HG03196 (cell line): ENCODE measurements around the gene GCG.

Experiments used
- ATAC-seq: cut with Tn5 transposase; IDR thresholded peaks from one replicate; pipeline ENCODE4 v1.9.1; 2021; ENCODE audit not compliant: unreplicated experiment

The GCG gene

DNA sequence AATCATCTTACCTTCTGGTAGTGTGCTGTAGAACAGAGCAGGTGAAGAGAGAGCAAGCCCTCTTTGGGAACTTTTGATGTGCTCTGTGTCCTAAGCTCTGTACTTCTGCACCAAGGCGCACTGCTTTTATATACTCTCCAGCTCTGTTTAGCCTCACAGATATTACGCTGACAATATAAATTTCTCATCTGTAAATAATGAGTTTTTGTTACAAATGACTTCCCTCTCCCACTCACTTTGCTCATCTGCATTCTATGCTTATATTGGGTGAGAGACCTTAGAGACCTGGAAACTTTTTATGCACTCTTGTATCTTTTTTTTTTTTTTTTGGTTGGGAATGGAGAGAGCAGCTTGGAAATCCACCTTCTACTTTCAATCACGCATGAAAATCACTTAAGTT is at the start of gene GCG:
GCG (minus strand) TSS at position 101 of the 400 bp plus-strand sequence. CDS start 3,069 bp downstream, outside the sequence.
- no peak for ATAC-seq

GRCh38 chr2:162200636-162201035 is 48.6 kb upstream of the GCG start:
- ATAC-seq: no peak

GRCh38 chr2:162199913-162200312 is 47.9 kb upstream of the GCG start:
- ATAC-seq: no peak

DNA sequence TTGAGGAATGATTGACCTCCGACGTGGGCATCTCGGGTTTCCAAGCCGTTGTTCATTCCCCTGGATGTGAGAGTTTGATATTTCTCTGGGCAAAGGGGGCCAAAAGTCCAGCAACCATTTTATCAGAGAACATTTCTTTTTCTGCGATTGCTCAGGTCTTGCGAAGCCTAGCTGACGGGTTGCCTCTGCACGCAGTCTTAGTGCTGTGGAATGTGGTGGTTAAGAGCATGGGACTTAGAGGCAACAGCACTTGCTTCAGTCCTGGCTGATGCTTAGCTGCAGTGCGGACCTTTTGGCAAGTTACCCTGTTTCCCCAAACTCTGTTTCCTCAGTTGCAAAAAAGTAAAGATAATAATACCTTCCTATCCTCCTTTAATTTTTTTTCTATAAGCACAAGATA is 46.2 kb upstream of the GCG start:
- no peak for ATAC-seq

DNA sequence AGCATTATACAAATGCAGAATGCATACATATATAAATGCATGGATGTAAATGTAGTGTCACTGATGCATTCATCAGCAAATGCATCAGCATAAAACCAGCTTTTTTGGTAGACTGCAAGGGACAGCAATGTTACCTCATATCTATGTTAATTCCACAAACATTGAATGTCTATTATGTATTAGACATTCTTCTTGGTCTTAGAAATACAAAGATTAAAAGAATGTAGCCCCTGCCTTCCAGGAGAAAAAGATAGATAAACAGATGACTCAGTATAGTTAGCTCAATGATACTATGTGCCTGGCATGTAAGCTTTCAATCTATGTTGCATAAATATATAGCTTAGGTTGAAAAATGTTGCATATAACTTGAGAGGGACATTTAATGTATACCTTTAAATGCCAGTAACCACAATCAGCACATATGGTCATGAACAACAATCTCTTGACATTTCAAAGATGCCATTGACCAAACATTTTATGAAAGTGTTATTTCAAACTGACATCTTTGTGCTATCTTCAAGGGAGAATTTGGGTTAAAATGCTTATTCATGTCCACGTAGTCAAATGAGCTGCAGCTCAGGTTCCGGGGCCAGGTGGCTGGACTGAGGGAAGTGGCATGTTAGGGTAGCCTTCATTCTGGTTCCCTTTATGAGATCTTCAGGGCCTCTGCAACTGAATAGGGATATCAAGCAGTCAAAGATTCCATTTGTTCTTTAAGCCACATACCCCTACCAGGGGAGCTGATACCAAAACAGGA is 45.2 kb upstream of the GCG start:
- ATAC-seq: no peak

DNA sequence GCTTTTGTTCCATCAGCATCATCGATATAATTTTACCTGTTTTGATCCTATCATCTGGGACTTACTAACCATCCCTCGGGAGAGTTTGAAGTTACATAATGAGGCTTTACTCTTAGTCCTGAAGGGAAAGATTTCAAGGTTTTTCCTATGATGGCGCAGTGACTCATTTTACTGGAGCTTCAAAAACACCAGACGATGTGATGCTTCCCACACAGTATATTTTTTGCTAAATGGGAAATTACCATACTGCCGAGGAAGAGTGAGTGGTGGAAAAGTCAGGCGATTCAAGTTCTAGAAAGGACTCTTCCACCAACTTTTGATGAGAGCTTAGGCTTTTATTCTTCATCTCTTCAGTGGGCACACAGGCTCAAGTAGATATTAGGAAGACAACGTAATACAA is 44.6 kb upstream of the GCG start:
- no peak for ATAC-seq

DNA sequence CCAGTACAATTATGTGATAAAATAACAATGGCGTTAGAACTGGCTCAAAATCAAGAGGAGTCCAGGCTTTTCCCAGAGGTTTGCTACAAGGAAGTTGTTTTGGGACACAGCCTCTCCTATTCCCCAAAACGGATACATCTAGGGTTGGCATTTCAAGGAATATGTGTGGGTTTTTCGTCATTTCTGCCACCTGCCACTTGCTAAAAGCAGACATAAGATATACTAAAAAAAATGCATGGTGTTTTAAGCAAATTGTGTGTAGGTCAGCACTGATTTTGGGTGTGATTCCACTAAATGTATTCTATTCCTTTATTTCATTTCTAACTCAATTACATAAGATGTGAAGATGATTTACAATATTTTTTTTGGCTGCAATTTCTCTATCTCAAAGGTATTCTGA is 36.4 kb upstream of the GCG start:
- ATAC-seq: no peak

DNA sequence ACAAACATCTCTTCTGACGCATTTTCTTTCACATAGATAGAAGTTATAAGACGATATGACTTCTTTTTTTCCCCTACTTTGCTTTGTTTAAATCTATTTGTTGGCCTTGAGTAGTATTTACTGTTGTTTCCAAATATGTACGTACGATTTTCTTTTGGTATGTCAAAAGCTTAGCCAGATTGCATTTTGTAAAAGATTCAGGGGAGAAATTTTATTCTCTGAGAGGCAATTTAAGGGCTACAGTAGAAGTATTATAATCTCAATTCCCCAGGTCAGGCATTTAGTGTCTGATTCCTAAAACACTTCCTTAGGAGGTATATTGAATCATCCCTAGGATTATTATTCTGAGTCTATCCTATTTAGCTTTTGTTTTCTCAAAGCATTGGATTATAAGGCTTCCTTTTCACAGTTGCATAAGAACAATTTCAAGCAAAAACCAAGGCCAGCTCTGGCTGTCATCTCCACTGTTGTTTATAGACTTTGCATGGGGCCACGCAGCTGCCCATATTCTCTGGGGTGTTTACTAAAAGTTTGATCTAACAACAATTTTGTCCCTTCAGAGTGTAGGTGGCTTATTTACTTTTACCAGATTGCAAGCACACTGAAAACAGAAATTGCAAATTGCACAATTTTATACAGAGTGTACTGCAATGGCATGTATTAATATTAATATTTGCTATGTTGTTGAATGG is 33.6 kb upstream of the GCG start:
- ATAC-seq: no peak

- no peak for ATAC-seq
Observed at GRCh38 chr2:162184821-162185450, 32.9 kb upstream of the GCG start.

- no peak for ATAC-seq
Observed at GRCh38 chr2:162184359-162184758, 32.3 kb upstream of the GCG start.

GRCh38 chr2:162182395-162182794 is 30.3 kb upstream of the GCG start:
- no peak for ATAC-seq

DNA sequence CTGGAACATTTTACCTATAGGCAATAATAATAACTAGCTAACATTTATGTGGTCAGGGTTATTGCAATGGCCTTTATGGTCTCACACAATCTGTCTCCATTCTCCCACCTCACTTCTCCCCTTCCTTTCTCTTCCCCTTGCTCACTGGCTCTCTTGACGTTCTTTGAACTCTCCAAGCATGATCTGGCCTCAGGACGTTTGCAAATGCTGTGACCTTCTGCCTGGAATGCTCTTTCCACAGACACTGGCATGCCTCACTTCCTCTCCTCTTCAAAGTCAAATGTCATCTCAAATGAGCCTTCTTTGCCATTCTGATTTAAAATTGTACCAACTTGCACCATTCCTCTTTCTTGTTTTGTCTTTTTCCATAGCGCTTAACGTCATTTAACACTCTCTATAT is 25.3 kb upstream of the GCG start:
- no peak for ATAC-seq

GRCh38 chr2:162175714-162176113 is 23.7 kb upstream of the GCG start:
- no peak for ATAC-seq

GRCh38 chr2:162174746-162175145 is 22.7 kb upstream of the GCG start:
- no peak for ATAC-seq

DNA sequence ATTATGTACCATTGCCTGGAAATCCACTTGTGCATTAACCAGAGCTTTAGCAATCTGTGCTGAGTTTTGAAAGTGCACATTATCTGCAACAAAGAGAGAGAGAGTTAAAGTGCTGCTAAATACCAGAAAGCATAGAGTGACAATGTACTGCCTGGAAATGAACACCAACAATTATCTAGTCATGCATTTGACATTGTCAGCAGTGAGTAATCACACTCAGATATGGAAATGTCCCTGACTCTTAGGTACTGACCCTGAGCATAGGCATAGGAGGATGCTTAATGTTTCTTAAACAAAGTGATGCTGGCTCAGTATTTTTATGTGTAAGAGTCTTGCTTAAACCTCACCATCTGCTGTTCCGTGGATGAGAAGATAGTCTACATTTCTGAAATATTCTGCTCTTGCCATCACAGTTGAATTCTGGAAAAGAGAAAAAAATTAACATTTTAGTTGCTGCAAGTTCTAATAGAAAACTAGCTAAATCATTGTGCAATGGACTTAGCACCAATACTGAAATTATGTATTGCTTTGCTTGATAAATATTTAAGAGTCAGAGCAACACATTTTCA is 20.8 kb upstream of the GCG start:
- ATAC-seq: no peak

DNA sequence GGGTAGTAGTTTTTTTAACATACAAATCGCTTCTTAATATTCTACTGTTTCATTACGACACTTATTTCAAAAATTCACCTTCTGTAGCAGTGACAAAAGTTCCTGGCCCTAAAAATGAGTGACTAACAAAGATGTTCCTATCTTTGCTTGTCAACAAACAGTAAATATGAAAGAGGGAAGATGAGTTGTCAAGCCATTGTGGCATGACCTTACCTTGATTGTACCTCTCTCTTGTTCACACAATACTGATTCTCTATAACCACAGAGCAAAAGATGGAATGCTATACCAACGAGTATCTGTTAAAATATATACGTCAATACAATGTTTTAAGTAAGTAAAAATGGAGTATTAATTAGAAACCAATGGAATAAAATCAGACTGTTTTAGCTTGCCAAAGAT is 14.7 kb upstream of the GCG start:
- ATAC-seq: no peak

DNA sequence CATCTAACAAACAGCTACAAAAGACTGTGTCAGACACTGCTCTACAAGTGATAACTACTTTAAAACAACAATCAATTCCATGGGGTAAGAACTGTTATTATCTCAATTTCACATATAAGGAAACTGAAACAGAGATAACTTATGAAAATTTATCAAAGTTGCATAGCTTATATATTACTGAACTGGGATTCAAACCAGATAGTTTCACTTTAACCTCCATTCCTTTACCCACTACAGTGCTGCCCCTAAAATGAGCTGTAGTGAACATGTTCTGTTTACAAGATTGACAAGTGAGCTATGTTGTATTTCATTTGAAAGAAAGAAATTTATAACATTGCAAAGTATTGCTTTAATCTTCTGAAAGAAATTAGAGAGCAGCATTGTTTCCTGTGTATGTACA is 14.1 kb upstream of the GCG start:
- no peak for ATAC-seq

- no peak for ATAC-seq
Observed at GRCh38 chr2:162164802-162165201, 12.8 kb upstream of the GCG start.

GRCh38 chr2:162159446-162159845 is 7.4 kb upstream of the GCG start:
- no peak for ATAC-seq

DNA sequence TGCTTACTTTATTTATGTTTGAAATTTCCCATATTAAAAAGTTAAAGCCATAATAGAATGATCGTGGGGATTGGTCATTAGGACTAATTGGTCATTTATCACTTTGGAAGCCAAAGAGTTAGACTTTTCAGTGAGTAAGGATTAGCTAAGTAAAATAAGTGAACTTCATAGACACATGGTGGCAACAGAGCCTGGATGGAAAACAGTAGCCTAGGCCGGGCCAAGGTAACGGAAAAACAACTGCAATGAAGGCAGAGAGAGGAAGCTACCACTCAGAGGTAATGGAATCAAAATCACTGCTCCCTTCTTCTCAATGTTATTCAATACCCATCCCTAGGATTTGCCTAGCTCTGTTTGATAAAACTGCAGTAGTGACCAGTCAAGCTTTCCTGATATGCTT is 4.1 kb upstream of the GCG start:
- no peak for ATAC-seq

DNA sequence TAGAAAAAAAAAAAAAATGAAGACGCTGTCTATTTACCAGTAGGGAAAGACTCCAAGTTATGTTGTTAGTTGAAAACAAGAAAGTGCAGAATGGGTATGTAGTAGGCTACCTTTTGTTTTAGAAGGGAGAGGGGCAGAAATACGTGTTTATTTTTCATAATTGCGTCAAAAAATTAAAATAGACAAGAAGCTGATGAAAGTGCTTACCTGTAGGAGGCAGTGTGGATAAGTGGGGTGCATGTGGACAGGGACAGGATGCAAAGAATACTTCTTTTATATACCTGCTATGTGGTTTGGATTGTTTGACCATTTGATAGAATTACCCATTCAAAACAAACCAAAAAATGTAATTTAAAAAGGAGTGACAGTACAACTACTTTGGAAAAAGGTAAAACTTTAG is 3.0 kb upstream of the GCG start:
- ATAC-seq: no peak
